ENCODE data around the gene ASPN. TPM values are rescaled to one million over a fixed set of nuclear protein-coding genes. Genes with fewer than 3 reads are reported as not detected.

ASPN gene
- polyA plus RNA-seq, 1 donor = 40.3 TPM

GRCh38 chr9:92476962-92477361 lies 5.3 kb downstream of the ASPN start:
- H3K27me3 ChIP-seq (ENCODE audit: control insufficient read depth, insufficient read depth, low read length) = no peaks in the 10 kb centered on the region
- no peak for DNase-seq
- WGBS (ENCODE audit: insufficient coverage, low lambda C conversion rate) = no CpG with 5 or more reads among the region's 1 CpG
- no peaks in the 10 kb centered on the region for H3K36me3 ChIP-seq (ENCODE audit: control insufficient read depth, insufficient read depth, low read length)
- H3K4me1 ChIP-seq (ENCODE audit: control insufficient read depth, insufficient read depth, low read length) = no peaks in the 10 kb centered on the region
- no peak overlapping the region for H3K27ac ChIP-seq (ENCODE audit: low read length)
- H3K4me3 ChIP-seq (ENCODE audit: low read length) = no peak overlapping the region
- no peaks in the 10 kb centered on the region for H3K9me3 ChIP-seq (ENCODE audit: control insufficient read depth, low read depth, low read length)

GRCh38 chr9:92474587-92474986 lies 7.7 kb downstream of the ASPN start:
- no peak for DNase-seq
- WGBS (ENCODE audit: insufficient coverage, low lambda C conversion rate) = 100% methylated on average over 1 of the region's 3 CpGs
- Histone ChIP-seq H3K27me3 (ENCODE audit: control insufficient read depth, insufficient read depth, low read length) (no peaks in the 10 kb centered on the region), H3K27ac (ENCODE audit: low read length) (no peak overlapping the region), H3K36me3 (ENCODE audit: control insufficient read depth, insufficient read depth, low read length) (no peaks in the 10 kb centered on the region), H3K9me3 (ENCODE audit: control insufficient read depth, low read depth, low read length) (no peaks in the 10 kb centered on the region), H3K4me3 (ENCODE audit: low read length) (no peak overlapping the region), H3K4me1 (ENCODE audit: control insufficient read depth, insufficient read depth, low read length) (no peaks in the 10 kb centered on the region)

DNA sequence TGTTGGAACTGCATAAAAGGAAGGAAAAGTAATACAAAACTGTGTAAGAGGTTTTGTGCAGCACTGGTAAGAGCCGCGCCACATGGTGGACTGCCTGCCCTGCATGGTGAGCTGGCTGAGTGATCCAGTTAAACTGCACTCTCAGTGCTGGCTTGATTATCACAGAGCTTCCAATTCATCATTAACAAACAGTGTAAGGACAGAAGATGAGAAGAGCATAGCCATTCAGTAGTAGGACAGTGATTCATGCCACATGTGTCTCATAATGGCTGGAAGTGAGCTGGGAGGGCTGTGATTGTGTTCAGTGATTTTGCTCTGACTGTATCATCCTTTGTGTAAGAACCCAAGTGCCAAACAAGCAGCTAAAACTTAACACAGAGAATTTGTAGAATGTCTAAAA lies 14.1 kb downstream of the ASPN start:
- no peak for DNase-seq
- H3K4me1 ChIP-seq (ENCODE audit: control insufficient read depth, insufficient read depth, low read length) = no peaks in the 10 kb centered on the region
- no CpG with 5 or more reads among the region's 2 CpGs for WGBS (ENCODE audit: insufficient coverage, low lambda C conversion rate)
- H3K27me3 ChIP-seq (ENCODE audit: control insufficient read depth, insufficient read depth, low read length) = no peaks in the 10 kb centered on the region
- no peak overlapping the region for H3K4me3 ChIP-seq (ENCODE audit: low read length)
- H3K9me3 ChIP-seq (ENCODE audit: control insufficient read depth, low read depth, low read length) = no peaks in the 10 kb centered on the region
- H3K27ac ChIP-seq (ENCODE audit: low read length) = no peak overlapping the region
- no peaks in the 10 kb centered on the region for H3K36me3 ChIP-seq (ENCODE audit: control insufficient read depth, insufficient read depth, low read length)

DNA sequence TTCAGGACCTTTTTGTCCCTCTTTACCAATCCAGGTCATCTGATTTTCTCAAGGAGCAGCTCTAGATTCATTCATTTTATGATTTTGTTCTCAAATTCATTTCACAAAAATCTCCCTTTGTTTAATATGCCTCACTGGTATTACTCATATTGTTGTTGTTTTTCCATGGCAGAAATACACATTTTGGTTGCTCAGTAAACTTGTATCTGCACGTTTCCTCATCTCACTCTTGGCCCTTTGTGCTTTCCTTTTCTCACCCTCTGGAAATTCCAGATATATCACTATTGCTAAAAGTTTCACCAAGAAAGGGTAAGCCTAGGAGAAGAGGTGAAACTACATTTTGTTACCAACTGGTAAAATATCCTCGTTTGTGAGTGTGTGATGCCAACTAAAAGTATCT lies 14.8 kb downstream of the ASPN start:
- H3K4me3 ChIP-seq (ENCODE audit: low read length) = no peak overlapping the region
- DNase-seq = no peak
- no peaks in the 10 kb centered on the region for H3K27me3 ChIP-seq (ENCODE audit: control insufficient read depth, insufficient read depth, low read length)
- no peaks in the 10 kb centered on the region for H3K9me3 ChIP-seq (ENCODE audit: control insufficient read depth, low read depth, low read length)
- H3K4me1 ChIP-seq (ENCODE audit: control insufficient read depth, insufficient read depth, low read length) = no peaks in the 10 kb centered on the region
- H3K36me3 ChIP-seq (ENCODE audit: control insufficient read depth, insufficient read depth, low read length) = no peaks in the 10 kb centered on the region
- WGBS (ENCODE audit: insufficient coverage, low lambda C conversion rate) = 93% methylated on average over 2 of the region's 2 CpGs
- H3K27ac ChIP-seq (ENCODE audit: low read length) = no peak overlapping the region

DNA sequence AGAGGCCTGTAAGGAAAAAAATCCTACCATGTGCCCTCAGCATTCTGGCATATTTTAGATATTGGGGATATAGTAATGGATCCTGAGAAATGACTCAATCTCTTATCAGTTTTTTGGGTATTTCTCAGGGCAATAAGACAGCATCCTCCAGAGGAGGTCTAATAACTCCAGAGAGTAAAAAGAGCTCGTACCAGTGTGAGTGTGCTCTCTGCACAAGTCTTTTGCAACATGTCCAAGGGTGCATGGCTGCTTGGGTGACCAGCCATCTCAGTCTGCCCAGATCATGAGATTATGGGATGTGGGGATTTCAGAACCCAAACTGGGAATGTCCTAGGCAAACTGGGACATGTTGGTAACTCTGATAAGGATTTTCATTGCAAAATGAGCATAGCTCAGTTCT lies 15.3 kb downstream of the ASPN start:
- no CpG with 5 or more reads among the region's 1 CpG for WGBS (ENCODE audit: insufficient coverage, low lambda C conversion rate)
- H3K9me3 ChIP-seq (ENCODE audit: control insufficient read depth, low read depth, low read length) = no peaks in the 10 kb centered on the region
- DNase-seq = no peak
- H3K4me3 ChIP-seq (ENCODE audit: low read length) = no peak overlapping the region
- no peak overlapping the region for H3K27ac ChIP-seq (ENCODE audit: low read length)
- no peaks in the 10 kb centered on the region for H3K27me3 ChIP-seq (ENCODE audit: control insufficient read depth, insufficient read depth, low read length)
- no peaks in the 10 kb centered on the region for H3K4me1 ChIP-seq (ENCODE audit: control insufficient read depth, insufficient read depth, low read length)
- H3K36me3 ChIP-seq (ENCODE audit: control insufficient read depth, insufficient read depth, low read length) = no peaks in the 10 kb centered on the region

GRCh38 chr9:92463984-92464383 lies 18.3 kb downstream of the ASPN start:
- no peak overlapping the region for H3K27ac ChIP-seq (ENCODE audit: low read length)
- 100% methylated on average over 1 of the region's 3 CpGs for WGBS (ENCODE audit: insufficient coverage, low lambda C conversion rate)
- DNase-seq = no peak
- no peaks in the 10 kb centered on the region for H3K36me3 ChIP-seq (ENCODE audit: control insufficient read depth, insufficient read depth, low read length)
- no peak overlapping the region for H3K4me3 ChIP-seq (ENCODE audit: low read length)
- no peaks in the 10 kb centered on the region for H3K4me1 ChIP-seq (ENCODE audit: control insufficient read depth, insufficient read depth, low read length)
- H3K9me3 ChIP-seq (ENCODE audit: control insufficient read depth, low read depth, low read length) = no peaks in the 10 kb centered on the region
- H3K27me3 ChIP-seq (ENCODE audit: control insufficient read depth, insufficient read depth, low read length) = no peaks in the 10 kb centered on the region

DNA sequence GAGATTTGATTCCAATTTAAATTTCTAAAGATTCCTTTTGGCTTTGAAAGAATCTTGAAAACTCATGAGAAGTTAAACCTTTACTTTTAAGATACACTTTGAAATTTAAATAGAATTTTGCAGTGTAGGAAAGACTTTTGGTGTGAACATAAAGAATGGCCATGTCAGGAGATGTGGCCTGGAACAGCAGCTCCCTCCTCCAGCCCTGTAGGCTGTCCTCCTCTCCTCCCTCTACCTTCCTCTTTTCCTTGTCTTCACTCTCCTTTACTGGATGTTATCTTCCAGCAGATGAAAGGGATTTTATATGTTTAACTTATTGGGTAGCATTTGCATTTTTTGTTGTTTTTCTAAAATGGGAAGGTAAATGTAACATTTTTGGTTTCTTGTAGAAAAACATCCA lies 18.9 kb downstream of the ASPN start:
- Histone ChIP-seq H3K27ac (ENCODE audit: low read length) (no peak overlapping the region), H3K27me3 (ENCODE audit: control insufficient read depth, insufficient read depth, low read length) (no peaks in the 10 kb centered on the region)

DNA sequence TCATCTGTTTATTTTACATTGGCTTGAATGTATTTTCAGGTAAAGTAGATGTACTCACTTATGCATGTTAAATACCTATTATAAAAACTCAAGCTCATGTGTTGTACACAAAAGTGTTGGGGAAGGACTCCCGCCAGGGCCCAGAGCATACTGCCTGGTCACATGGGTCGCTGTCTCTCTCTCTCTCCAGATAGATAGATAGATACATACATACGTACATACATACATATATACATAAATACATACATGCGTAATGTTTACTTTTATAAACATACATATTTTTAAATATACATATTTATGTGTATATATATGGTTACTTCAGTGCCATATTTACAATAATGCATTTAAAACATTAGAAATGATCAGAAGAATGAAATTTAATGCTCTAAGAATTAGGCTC lies 24.7 kb downstream of the ASPN start:
- H3K4me3 ChIP-seq (ENCODE audit: low read length) = no peak overlapping the region
- DNase-seq = no peak
- no peaks in the 10 kb centered on the region for H3K9me3 ChIP-seq (ENCODE audit: control insufficient read depth, low read depth, low read length)
- H3K4me1 ChIP-seq (ENCODE audit: control insufficient read depth, insufficient read depth, low read length) = no peaks in the 10 kb centered on the region
- no peaks in the 10 kb centered on the region for H3K36me3 ChIP-seq (ENCODE audit: control insufficient read depth, insufficient read depth, low read length)
- H3K27me3 ChIP-seq (ENCODE audit: control insufficient read depth, insufficient read depth, low read length) = no peaks in the 10 kb centered on the region
- no peak overlapping the region for H3K27ac ChIP-seq (ENCODE audit: low read length)
- WGBS (ENCODE audit: insufficient coverage, low lambda C conversion rate) = no CpG with 5 or more reads among the region's 4 CpGs

More for the DNA sequence above, 18.9 kb downstream of the ASPN start:
- no peak for DNase-seq
- no peaks in the 10 kb centered on the region for H3K4me1 ChIP-seq (ENCODE audit: control insufficient read depth, insufficient read depth, low read length)
- no peak overlapping the region for H3K4me3 ChIP-seq (ENCODE audit: low read length)
- H3K9me3 ChIP-seq (ENCODE audit: control insufficient read depth, low read depth, low read length) = no peaks in the 10 kb centered on the region
- no peaks in the 10 kb centered on the region for H3K36me3 ChIP-seq (ENCODE audit: control insufficient read depth, insufficient read depth, low read length)

DNA sequence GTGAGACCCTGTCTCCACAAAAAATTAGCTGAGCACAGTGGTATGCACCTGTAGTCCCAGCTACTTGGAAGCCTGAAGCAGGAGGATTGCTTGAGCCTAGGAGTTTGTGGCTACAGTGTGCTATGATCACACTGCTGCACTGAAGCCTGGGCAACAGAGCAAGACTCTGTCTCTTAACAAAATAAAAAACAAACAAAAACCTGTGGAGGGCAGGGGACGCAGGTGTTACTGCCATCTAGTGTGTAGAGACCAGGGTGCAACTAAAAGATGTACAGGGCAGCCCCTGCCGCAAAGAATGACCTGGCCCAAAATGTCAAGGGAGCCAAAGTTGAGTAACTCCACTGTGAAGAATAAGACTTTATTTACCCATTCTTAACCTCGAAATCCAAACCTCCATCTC lies 27.1 kb downstream of the ASPN start:
- no peaks in the 10 kb centered on the region for H3K4me1 ChIP-seq (ENCODE audit: control insufficient read depth, insufficient read depth, low read length)
- H3K36me3 ChIP-seq (ENCODE audit: control insufficient read depth, insufficient read depth, low read length) = no peaks in the 10 kb centered on the region
- H3K27me3 ChIP-seq (ENCODE audit: control insufficient read depth, insufficient read depth, low read length) = no peaks in the 10 kb centered on the region
- H3K4me3 ChIP-seq (ENCODE audit: low read length) = no peak overlapping the region
- DNase-seq = no peak
- H3K27ac ChIP-seq (ENCODE audit: low read length) = no peak overlapping the region
- no peaks in the 10 kb centered on the region for H3K9me3 ChIP-seq (ENCODE audit: control insufficient read depth, low read depth, low read length)
- 88% methylated on average over 1 of the region's 3 CpGs for WGBS (ENCODE audit: insufficient coverage, low lambda C conversion rate)

DNA sequence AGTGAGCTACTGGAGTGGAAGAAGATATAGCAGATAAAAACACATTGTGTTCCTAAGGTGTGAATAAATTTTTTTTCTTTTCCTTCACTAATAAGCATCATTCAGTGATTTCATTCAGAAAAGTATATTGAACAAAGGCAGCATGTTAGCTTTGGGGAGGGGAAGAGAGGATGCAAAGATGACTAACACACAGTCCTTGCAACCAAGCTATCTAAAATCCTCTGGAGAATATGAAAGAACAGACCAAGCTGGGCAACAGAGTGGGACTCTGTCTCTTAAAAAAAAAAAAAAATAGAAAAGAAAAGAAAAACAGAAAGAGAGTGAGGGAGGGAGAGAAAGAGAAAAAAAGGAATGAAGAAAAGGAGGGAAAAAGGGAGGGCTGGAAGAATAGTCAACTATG lies 35.8 kb downstream of the ASPN start:
- Histone ChIP-seq H3K27ac (ENCODE audit: low read length) (no peak overlapping the region), H3K4me1 (ENCODE audit: control insufficient read depth, insufficient read depth, low read length) (no peaks in the 10 kb centered on the region), H3K36me3 (ENCODE audit: control insufficient read depth, insufficient read depth, low read length) (no peaks in the 10 kb centered on the region), H3K27me3 (ENCODE audit: control insufficient read depth, insufficient read depth, low read length) (no peaks in the 10 kb centered on the region), H3K9me3 (ENCODE audit: control insufficient read depth, low read depth, low read length) (no peaks in the 10 kb centered on the region), H3K4me3 (ENCODE audit: low read length) (no peak overlapping the region)
- no peak for DNase-seq

GRCh38 chr9:92444841-92445240 lies 37.5 kb downstream of the ASPN start:
- H3K4me1 ChIP-seq (ENCODE audit: control insufficient read depth, insufficient read depth, low read length) = no peaks in the 10 kb centered on the region

GRCh38 chr9:92440751-92441046 lies 41.6 kb downstream of the ASPN start:
- Histone ChIP-seq H3K27ac (ENCODE audit: low read length) (no peak overlapping the region), H3K27me3 (ENCODE audit: control insufficient read depth, insufficient read depth, low read length) (no peaks in the 10 kb centered on the region), H3K4me1 (ENCODE audit: control insufficient read depth, insufficient read depth, low read length) (no peaks in the 10 kb centered on the region), H3K36me3 (ENCODE audit: control insufficient read depth, insufficient read depth, low read length) (no peaks in the 10 kb centered on the region), H3K4me3 (ENCODE audit: low read length) (no peak overlapping the region), H3K9me3 (ENCODE audit: control insufficient read depth, low read depth, low read length) (no peaks in the 10 kb centered on the region)
- no peak for DNase-seq
- WGBS (ENCODE audit: insufficient coverage, low lambda C conversion rate) = no CpG with 5 or more reads among the region's 6 CpGs

More at GRCh38 chr9:92444841-92445240, 37.5 kb downstream of the ASPN start:
- no peaks in the 10 kb centered on the region for H3K9me3 ChIP-seq (ENCODE audit: control insufficient read depth, low read depth, low read length)
- DNase-seq = no peak
- no peaks in the 10 kb centered on the region for H3K36me3 ChIP-seq (ENCODE audit: control insufficient read depth, insufficient read depth, low read length)
- H3K4me3 ChIP-seq (ENCODE audit: low read length) = no peak overlapping the region
- H3K27me3 ChIP-seq (ENCODE audit: control insufficient read depth, insufficient read depth, low read length) = no peaks in the 10 kb centered on the region
- H3K27ac ChIP-seq (ENCODE audit: low read length) = no peak overlapping the region
- WGBS (ENCODE audit: insufficient coverage, low lambda C conversion rate) = no CpG with 5 or more reads among the region's 4 CpGs
